ENCODE measurements around the gene GAB1. TPM values are rescaled to one million over a fixed set of nuclear protein-coding genes. Genes with fewer than 3 reads are reported as not detected.
A peak's percentile ranks its signal among the peaks of the same experiment; 100 is the strongest.

Gene GAB1
- total and polyA plus RNA-seq, 2 of the 13 experiments (the other 11 are each of a cell fraction or from before 2014, with no cell fraction given) = 8.7 to 14.7 TPM

DNA sequence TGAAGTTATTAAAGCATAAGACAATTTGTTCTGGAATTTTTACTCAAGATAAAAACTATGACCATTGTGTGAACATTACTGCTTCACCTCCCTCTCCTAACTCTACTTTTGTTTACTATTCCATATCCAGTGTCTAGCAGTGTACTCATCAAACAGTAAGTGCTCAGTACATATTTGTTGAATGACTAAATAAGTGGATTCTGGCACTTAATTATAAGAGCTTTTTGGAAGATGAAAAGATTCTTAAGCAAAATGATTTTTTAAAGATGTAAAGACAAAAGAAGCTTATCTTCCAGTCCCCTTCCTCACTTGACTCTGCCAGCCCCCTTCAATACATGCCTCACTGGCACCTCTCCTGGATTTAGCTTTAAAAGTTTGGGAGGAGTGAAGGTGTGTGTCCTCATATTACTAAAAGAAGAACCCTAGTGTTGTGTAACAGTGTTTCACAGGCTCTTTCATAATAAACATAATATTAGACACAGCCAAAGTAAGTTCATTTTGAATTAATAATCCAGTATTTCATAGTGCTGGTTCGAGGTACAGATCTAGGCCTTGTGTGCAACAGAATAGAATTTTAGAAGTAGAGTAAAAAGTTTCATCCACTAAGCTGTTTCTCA, 53.0 kb downstream of the GAB1 start:
- Histone ChIP-seq H3K4me2 (ENCODE audit: low read depth, low read length) (no peak overlapping the region), H3K27me3 (ENCODE audit: control insufficient read depth in 1 of 2, insufficient read depth in 2 of 2, low read length in 2 of 2) (no peaks in the 10 kb centered on the region), H3K36me3 (replicated peaks in 1 of 2; ENCODE audit: control insufficient read depth in 1 of 2, insufficient read depth in 2 of 2, low read length in 2 of 2) (no peaks in the 10 kb centered on the region), H3K9ac (ENCODE audit: insufficient read depth, low read depth, low read length) (no peak overlapping the region), H3K79me2 (ENCODE audit: insufficient read depth, low read length) (peaks cover 3% of the 10 kb centered on the region), H3K27ac (ENCODE audit: extremely low read length, insufficient read depth, low read length) (no peak overlapping the region), H3K4me3 (replicated peaks in 1 of 3; ENCODE audit: insufficient read depth in 1 of 3, low read depth in 2 of 3, low read length in 3 of 3) (no peak overlapping the region), H3K9me3 (ENCODE audit: low read length) (no peaks in the 10 kb centered on the region), H2AFZ (ENCODE audit: low read length) (no peak overlapping the region), H3K4me1 (ENCODE audit: insufficient read depth, low read length) (peaks cover 50% of the 10 kb centered on the region), H4K20me1 (ENCODE audit: insufficient read depth, low read length) (peaks cover 26% of the 10 kb centered on the region)
- ChIA-PET CTCF (ENCODE audit: low intra/inter-chr PET ratio, low total read pairs) (no interaction called here), POLR2A (interaction anchor here (0.6 to 0.9 kb wide), 2 partner anchors 53 to 165 kb away, joined by 4 read pairs; partner anchors contain the start of gene GAB1)
- ATAC-seq (peak; percentile 93), FAIRE-seq (no peak), DNase-seq (ENCODE audit: low spot score) (peak; percentile 72)
- intact Hi-C loops (cut with micrococcal nuclease; ENCODE audit: unreplicated experiment) (no loop called here), in situ Hi-C loops (cut with HindIII; ENCODE audit: extremely low pct_ligation_motif_present, low pct_unique_long_range_greater_than_20kb) (no loop called here)
- BruUV-seq (replicated peaks) = no TSS peak
- WGBS (ENCODE audit: low lambda C conversion rate) = 86% methylated on average over 1 of the region's 1 CpG
- TF ChIP-seq FOXP1 (IDR thresholded peaks at IDR 0.05) = 0 out of 2 replicates have a peak, but pooled peaks have one; percentile 28
- peak; percentile 45; the same call in 1 of the 2 replicates for TF ChIP-seq FOXP1 (CRISPR knock-in tag; IDR thresholded peaks at IDR 0.05)
- TF ChIP-seq EP300 (IDR thresholded peaks at IDR 0.05; ENCODE audit: low read depth in 2 of 2, low read length in 2 of 2) = peak in 1 of 2 experiments; percentile 59; a peak in 2 of 4 replicates
- TF ChIP-seq EP300 (CRISPR knock-in tag; IDR thresholded peaks at IDR 0.05; ENCODE audit: borderline replicate concordance) = no peak
- TF ChIP-seq CBX2 (IDR thresholded peaks at IDR 0.05; ENCODE audit: low read depth, low read length) = no peak
- TF ChIP-seq CBX2 (CRISPR knock-in tag; IDR thresholded peaks at IDR 0.05; ENCODE audit: low read depth) = no peak
- peak; percentile 78; the same call in 1 of the 2 replicates for TF ChIP-seq FOSL1 (CRISPR knock-in tag; IDR thresholded peaks at IDR 0.05; ENCODE audit: borderline replicate concordance)
- TF ChIP-seq MBD4 (IDR thresholded peaks at IDR 0.05; ENCODE audit: borderline replicate concordance, low read length) = peak; percentile 68; the same call in 1 of the 2 replicates
- TF ChIP-seq FOXA3 (CRISPR knock-in tag; IDR thresholded peaks at IDR 0.05) = peak; percentile 83
- TF ChIP-seq, protein P1, sequence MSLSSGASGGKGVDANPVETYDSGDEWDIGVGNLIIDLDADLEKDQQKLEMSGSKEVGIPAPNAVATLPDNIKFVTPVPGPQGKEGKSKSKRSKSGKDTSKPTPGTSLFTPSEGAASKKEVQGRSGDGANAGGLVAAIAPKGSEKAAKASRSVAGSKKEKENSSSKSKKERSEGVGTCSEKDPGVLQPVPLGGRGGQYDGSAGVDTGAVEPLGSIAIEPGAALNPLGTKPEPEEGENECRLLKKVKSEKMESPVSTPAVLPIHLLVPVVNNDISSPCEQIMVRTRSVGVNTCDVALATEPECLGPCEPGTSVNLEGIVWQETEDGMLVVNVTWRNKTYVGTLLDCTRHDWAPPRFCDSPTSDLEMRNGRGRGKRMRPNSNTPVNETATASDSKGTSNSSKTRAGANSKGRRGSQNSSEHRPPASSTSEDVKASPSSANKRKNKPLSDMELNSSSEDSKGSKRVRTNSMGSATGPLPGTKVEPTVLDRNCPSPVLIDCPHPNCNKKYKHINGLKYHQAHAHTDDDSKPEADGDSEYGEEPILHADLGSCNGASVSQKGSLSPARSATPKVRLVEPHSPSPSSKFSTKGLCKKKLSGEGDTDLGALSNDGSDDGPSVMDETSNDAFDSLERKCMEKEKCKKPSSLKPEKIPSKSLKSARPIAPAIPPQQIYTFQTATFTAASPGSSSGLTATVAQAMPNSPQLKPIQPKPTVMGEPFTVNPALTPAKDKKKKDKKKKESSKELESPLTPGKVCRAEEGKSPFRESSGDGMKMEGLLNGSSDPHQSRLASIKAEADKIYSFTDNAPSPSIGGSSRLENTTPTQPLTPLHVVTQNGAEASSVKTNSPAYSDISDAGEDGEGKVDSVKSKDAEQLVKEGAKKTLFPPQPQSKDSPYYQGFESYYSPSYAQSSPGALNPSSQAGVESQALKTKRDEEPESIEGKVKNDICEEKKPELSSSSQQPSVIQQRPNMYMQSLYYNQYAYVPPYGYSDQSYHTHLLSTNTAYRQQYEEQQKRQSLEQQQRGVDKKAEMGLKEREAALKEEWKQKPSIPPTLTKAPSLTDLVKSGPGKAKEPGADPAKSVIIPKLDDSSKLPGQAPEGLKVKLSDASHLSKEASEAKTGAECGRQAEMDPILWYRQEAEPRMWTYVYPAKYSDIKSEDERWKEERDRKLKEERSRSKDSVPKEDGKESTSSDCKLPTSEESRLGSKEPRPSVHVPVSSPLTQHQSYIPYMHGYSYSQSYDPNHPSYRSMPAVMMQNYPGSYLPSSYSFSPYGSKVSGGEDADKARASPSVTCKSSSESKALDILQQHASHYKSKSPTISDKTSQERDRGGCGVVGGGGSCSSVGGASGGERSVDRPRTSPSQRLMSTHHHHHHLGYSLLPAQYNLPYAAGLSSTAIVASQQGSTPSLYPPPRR (CRISPR knock-in tag; IDR thresholded peaks at IDR 0.05; ENCODE audit: borderline replicate concordance) = peak; percentile 88
- 0 out of 2 replicates have a peak, but pooled peaks have one; percentile 12 for TF ChIP-seq HNF4A (CRISPR knock-in tag; IDR thresholded peaks at IDR 0.05)
- peak; percentile 57; the same call in 1 of the 2 replicates for TF ChIP-seq SOX5 (CRISPR knock-in tag; IDR thresholded peaks at IDR 0.05; ENCODE audit: borderline replicate concordance)
- TF ChIP-seq RBFOX2 (IDR thresholded peaks at IDR 0.05; ENCODE audit: low read depth, low read length) = no peak
- TF ChIP-seq, protein P2, sequence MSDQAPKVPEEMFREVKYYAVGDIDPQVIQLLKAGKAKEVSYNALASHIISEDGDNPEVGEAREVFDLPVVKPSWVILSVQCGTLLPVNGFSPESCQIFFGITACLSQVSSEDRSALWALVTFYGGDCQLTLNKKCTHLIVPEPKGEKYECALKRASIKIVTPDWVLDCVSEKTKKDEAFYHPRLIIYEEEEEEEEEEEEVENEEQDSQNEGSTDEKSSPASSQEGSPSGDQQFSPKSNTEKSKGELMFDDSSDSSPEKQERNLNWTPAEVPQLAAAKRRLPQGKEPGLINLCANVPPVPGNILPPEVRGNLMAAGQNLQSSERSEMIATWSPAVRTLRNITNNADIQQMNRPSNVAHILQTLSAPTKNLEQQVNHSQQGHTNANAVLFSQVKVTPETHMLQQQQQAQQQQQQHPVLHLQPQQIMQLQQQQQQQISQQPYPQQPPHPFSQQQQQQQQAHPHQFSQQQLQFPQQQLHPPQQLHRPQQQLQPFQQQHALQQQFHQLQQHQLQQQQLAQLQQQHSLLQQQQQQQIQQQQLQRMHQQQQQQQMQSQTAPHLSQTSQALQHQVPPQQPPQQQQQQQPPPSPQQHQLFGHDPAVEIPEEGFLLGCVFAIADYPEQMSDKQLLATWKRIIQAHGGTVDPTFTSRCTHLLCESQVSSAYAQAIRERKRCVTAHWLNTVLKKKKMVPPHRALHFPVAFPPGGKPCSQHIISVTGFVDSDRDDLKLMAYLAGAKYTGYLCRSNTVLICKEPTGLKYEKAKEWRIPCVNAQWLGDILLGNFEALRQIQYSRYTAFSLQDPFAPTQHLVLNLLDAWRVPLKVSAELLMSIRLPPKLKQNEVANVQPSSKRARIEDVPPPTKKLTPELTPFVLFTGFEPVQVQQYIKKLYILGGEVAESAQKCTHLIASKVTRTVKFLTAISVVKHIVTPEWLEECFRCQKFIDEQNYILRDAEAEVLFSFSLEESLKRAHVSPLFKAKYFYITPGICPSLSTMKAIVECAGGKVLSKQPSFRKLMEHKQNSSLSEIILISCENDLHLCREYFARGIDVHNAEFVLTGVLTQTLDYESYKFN (CRISPR knock-in tag; conservative IDR thresholded peaks at IDR 0.05) = 0 out of 2 replicates have a peak, but pooled peaks have one; percentile 24
- TF ChIP-seq, protein P3, sequence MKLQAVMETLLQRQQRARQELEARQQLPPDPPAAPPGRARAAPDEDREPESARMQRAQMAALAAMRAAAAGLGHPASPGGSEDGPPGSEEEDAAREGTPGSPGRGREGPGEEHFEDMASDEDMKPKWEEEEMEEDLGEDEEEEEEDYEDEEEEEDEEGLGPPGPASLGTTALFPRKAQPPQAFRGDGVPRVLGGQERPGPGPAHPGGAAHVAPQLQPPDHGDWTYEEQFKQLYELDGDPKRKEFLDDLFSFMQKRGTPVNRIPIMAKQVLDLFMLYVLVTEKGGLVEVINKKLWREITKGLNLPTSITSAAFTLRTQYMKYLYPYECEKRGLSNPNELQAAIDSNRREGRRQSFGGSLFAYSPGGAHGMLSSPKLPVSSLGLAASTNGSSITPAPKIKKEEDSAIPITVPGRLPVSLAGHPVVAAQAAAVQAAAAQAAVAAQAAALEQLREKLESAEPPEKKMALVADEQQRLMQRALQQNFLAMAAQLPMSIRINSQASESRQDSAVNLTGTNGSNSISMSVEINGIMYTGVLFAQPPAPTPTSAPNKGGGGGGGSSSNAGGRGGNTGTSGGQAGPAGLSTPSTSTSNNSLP (IDR thresholded peaks at IDR 0.05; ENCODE audit: low read depth, low read length) = peak; percentile 71; the same call in 1 of the 2 replicates
